GM19395 (cell line): Measurements from ENCODE around the gene STK11.
A peak's percentile ranks its signal among the peaks of the same experiment; 100 is the strongest.
"Not testable (repeated sequence)": the region's sequence is repeated elsewhere in the genome, so short reads cannot be mapped to it uniquely, and the experiment has no call there.

ENCODE experiments used
- ATAC-seq: cut with Tn5 transposase; IDR thresholded peaks from one replicate; pipeline ENCODE4 v1.9.1; 2021; ENCODE audit warnings: mild to moderate bottlenecking, moderate library complexity; ENCODE audit not compliant: unreplicated experiment

STK11 gene

DNA sequence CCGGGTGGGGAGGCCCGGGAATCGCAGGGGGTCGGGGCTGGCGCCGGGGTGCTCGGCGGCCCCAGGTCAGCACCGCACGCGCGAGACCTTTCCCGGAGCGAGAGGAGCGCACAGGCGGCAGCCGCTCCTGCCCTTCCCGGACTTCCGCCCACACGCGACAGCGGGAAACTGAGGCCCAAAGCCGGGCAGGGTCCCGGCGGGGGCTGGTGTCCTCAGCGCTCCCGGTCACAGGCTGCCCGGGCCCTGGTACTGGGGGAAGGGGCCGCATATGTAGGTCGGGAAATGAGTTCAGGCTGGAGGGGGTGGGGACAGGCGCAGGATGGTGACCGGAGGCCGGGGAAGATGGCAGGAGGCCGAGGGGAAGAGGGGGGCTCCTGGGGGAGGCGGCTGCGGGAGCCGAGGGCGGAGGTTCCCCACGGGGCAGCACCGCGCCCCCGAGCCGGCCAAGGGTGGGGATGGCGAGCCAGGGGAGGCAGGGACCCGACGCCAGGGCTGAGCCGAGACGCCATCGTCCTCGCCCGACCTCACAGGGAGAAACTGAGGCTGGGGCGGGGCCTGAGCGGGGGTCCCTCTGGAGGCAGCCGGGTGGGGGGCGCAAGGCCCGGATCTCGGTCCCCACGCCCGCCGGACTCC lies 31.6 kb downstream of the STK11 start:
- ATAC-seq = no peak

DNA sequence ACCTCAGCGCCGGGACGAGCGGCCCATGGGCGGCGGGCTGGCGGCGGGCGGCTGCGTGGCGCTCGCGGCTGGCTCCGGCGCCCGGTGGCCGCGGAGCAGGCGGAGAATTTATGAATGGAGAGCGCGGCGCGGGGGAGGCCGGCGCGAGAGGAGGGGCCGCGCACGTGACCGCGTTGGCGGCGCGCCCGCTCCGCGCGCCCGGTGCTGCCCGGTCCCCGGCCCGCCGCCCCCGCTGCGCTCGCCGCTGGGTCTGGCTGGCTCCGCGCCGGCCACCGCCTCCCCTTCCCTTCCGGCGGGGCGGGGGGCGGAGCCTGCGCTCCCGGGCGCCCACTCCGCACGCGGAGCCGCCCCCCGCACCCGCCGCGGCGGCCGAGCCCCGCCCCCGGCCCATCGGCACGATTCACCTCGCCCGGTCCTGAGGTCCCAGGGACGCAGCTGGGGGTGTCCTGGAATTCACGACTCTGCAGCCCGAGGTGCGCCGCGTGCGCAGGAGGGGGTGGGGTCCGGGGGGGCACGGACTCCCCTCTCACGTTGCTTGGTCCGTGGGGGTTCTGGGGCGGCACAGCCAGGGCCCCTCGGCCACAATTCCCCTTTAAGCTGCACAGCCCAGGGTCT lies 32.3 kb downstream of the STK11 start, which contains the start of gene CBARP:
Gene CBARP, minus strand, starts transcription at position 252 of the 615 bp plus-strand sequence. CDS start 1,905 bp downstream, outside the sequence.
- no peak for ATAC-seq

DNA sequence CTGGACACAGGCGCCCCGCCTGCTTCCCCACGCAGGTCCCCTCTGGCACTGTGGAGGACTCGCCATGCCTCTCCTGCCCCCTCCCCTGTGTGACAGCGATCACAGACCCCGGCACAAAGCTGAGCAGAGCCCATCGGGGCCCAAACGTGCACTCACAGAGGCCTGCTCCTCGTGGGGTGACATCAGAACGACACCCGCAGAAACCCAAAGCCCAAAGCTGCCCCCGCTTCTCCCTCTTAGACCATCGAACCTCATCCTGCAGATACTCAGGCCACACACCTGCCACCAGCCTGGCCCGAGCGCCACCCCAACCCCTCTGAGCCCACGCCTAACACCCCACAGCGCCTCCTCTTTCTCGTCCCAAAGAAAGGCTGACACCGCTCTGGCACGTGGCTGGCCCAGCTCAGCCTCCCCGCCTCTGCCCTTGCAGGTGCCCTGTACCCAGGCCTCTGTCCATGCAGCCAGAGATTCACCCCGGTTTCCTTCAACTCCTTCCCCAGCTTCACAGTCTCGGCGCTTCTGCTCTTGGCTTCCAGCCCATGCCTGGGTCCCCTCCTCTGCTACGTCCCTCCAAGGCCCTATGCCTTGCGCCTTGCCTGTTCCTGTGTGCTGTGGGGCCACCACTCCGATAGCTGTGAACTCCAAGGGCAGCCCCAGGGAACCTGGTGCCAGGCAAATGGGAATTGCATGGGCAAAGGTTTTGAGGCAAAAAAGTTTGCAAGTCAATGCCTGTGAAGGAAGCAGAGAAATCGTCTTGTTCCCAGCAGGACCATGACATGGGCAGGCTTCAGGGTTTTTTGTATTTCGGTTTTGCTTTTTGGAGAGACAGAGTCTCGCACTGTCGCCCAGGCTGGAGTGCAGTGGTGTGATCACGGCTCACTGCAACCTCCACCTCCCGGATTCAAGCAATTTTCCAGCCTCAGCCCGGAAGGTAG lies 33.1 kb downstream of the STK11 start:
- no peak for ATAC-seq

DNA sequence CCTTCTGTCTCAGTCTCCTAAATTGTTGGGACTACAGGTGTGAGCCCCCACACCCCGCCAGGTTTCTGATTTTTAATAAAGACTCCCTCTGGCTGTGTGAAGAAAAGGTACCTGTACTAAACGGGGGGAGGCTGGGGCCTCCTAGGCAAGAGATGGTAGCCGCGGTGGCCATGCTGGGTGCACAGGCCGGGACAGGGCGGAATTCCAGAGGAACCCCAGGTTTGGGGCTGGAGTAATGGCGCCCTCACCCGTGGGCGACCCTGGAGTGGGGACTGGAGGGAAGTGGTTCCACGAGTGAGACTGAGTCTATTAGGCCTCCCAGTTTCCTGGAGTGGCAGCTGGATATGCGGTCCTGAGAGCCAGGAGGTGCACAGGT lies 33.8 kb downstream of the STK11 start:
- no peak for ATAC-seq

DNA sequence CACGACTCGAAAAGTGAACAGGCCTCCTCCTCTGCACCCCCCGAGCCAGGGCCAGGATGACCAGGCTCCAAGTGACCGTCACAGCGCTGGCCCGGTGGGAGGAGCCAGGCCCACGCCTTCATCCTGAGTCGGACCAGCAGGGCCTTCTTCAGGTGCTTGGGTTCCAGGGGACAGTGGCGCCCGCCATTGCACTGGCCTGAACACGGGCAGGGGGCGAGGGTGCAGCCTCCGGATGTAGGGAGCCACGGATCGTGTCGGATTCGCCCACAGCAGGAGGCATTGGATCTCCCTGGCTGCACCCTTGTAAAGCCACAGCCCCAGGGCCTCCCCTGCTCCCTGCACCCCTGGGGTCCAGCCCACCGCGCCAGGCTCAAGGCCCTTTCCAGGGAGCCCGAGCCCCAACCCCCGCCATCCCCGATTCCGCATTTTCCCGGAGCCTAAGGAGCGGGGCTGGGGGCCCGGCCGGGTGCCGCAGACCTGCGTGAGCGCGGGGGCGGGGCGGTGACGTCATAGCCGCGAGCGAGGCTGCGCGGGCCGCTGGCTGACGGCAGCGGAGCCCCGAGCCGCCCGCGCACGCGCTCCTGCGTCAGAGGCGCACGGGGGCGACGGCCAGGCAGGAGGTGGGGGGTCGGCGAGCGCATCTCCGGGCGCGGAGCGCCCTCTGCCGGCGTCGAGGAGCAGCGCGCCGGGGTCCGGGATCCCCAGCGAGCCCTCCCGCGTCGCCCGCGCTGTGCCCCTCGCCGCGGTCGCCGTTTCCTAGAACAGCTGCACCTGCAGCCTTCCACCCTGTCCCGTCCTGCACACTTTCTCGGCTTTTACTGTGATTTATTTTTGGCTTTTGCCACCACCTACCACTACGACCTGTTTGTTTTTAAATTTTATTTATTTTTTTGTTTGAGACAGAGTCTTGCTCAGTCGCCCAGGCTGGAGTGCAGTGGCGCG lies 34.5 kb downstream of the STK11 start:
- no peak for ATAC-seq

DNA sequence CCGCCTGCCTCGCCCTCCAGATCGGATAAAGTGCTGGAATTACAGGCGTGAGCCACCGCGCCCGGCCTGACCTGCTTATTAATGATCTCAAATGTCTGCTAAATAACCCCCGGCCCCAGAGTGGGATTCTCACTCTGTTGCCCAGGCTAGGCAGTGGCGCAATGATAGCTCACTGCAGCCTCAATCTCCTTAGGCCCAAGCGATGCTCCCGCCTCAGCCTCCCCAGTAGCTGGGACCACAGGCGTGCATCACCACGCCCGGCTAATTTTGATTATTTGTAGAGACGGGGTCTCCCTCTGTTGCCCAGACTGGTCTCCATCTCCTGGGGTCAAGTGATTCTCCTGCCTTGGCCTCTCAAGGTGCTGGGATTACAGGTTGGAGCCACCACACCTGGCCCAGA lies 35.3 kb downstream of the STK11 start:
- ATAC-seq = no peak

DNA sequence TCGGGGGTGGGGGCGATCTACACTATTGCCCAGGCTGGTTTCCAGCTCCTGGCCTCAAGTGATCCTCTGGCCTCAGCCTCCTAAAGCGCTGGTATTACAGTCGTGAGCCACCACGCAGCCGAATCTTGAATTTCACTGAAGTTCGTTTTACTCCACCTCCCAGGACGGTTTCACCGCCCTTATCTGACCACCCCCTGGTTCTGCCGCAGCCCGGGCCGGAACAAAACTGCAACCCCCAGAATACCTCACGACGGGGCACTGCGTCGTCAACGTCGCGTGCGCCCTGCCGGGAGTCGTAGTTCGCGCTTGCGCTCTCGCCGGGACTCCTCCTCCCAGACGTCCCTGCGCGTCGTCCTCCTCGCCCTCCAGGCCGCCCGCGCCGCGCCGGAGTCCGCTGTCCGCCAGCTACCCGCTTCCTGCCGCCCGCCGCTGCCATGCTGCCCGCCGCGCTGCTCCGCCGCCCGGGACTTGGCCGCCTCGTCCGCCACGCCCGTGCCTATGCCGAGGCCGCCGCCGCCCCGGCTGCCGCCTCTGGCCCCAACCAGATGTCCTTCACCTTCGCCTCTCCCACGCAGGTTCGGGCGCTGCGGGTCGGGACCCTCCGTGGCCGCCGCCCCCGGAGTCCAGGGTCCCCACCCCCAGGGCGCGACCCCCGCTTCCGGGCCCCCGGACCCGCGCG lies 36.0 kb downstream of the STK11 start, which contains the start of gene ATP5F1D:
Gene ATP5F1D, plus strand, starts transcription at position 335 of the 679 bp plus-strand sequence. Its CDS starts 100 bp downstream, at position 435.
- peak; percentile 53 for ATAC-seq

DNA sequence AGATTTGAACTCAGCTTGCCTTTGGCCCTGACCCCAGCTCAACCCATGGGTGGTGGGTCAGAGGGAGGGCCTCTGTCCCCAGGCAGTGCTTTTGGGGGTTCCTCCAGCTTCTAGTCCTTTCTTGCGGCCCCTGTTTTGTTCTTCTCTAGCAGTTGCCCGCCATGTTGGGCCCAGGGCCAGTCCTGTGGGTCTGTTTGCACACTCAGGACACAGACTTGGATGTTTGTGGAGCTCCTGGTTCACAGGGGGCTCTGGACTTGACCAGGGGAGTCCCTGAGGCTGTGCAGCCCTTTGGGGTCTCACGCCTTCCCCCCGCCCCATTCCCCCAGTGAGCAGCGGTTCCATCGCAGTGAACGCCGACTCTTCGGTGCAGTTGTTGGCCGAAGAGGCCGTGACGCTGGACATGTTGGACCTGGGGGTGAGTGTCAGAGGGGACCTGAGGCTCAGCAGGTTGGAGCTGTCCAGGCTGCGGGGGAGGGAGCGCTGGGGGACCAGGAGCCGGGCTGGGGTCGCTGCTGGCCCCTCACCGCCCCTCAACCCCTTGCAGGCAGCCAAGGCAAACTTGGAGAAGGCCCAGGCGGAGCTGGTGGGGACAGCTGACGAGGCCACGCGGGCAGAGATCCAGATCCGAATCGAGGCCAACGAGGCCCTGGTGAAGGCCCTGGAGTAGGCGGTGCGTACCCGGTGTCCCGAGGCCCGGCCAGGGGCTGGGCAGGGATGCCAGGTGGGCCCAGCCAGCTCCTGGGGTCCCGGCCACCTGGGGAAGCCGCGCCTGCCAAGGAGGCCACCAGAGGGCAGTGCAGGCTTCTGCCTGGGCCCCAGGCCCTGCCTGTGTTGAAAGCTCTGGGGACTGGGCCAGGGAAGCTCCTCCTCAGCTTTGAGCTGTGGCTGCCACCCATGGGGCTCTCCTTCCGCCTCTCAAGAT lies 38.5 kb downstream of the STK11 start:
- ATAC-seq = no peak

DNA sequence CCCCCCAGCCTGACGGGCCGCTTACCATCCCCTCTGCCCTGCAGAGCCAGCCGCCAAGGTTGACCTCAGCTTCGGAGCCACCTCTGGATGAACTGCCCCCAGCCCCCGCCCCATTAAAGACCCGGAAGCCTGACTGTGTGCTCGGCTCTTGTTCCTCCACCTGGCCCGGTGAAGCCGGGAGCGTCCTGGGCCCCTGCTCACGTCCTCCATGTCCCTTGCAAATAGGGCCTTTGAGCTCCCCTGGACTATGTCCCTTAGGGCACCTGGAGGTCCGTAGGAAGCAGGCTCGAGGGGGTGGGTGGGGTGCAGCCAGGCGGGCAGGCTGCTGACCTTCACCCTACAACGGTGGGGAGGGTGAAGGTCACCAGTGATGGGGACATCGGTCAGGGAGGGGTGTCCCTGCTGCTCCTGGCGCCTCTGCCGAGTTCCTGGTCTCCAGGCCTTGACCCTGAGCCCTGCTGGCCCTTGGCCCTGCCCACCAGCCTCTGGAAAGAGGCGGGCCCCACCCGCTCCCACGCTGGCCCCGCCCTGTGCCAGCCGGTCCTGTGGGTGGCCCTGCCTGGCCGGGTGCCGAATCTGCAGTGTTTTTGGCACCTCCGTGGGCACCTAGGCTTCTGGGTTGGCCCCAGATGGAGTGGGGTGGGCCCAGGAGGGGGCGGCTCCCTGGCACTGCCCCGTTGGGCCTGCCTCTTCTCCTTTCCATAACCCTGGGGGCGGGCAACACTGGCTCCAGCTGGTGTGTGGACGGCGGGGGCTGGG lies 39.3 kb downstream of the STK11 start:
- no peak for ATAC-seq

DNA sequence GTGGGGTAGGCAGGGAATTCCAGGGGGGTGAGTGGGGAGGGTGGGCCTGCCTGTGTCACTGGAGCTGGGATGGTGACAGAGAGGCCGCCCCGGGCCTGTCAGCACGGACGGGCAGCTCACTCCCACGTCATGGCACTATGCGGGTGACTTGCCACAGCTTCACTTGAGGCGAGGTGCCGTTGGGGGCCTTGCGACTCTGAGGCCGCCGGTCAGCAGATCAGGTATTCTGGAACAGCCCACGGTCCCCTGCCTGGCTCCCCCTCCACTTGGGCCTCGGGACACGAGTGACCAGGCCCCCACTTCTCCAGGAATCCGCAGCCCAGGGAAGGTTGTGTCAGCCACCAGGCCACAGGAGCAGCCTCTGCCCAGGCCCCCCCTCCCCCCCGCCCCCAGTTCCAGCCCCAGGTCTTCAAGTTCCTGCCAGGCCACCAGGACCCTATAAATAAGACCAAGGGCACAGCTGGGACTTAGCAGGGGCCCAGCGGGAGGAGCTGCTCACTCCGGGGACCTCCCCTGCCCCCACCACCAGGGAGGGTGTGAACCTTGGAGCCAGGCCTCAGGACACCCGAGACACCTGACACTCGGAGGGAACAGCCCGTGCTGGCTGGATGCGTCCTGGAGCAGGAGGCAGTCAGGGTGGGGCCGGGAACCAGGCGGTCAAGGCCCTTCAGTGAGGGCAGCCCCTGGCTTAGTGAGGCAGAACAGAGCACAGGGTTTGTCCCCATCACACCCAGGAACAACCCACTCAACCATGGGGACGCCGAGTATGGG lies 40.1 kb downstream of the STK11 start:
- no peak for ATAC-seq

DNA sequence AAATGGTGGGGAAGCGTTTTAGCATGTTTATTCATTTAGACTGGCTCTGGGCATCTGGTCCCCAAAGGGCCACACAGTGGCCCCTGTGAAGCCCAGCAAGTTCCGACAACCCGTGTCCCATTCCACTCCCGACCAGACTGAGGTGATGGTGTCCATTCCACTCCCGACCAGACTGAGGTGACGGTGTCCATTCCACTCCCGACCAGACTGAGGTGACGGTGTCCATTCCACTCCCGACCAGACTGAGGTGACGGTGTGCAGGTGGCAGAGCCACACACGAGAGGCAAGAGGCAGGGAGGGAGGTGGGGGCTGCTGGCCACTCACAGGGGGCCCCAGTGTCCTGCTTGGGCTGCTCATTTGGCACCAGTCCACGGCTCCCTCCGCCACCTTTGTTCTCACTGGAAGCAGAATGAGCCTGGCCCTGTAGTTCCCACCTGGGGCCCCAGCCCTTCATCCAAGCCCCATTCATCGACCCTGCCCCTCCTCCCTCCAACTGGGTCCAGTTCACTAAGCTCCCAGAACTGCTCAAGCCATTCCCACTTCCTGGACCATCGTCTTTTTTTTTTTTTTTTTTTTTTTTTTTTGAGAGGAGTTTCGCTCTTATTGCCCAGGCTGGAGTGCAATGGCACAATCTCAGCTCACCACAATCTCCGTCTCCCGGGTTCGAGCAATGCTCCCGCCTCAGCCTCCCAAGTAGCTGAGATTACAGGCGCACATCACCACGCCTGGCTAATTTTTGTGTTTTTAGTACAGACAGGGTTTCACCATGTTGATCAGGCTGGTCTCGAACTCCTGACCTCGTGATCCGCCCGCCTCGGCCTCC lies 40.9 kb downstream of the STK11 start:
- not testable (repeated sequence) for ATAC-seq

DNA sequence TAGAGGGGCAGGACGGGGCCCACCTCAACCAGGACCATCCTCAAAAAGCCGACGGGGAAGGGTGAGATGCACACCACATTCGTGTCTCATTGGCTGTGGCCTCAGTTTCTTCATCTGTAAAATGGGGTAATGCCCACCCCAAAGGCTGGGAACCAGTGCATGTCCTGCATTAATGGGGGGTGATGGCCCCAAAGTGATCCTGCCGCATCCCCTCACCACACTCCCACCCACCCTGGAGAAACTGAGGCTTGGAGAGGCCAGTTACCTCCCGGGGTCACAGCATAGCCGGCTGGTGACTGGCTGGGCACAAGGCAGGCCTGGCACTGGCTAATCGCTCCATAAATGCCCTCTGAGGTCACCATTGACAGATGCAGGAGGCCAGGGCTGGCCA lies 42.2 kb downstream of the STK11 start:
- no peak for ATAC-seq

DNA sequence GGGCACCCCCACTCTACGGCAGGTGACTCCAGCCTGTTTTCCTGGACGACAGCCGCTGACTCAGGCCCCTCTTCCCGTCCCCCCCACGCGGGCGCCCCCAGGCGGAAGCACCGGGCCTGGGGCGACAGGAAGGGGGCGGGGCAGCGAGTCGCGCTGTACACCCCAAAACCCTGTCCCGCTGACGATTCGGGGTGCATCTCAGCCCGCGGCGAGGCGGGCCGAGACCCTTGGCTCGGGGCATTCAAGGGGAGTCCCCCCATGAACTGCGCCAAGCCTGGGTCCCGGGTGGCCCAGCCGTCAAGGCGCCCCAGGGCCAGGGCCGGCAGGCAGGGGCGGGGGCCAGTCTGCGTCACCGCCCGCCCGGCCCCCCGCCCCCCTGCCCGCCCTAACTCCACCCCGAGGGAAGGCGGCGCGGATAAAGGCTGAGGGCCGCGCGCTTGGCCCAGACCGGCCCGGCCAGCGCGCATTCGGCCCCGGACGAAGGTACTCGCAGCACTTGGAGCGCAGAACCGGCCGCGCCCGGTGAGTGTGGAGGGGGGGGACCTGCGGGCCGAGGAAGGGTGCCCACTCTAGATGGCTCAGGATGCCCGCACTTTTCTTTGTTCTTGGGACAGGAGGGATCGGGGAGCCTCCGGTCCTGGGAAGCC lies 42.7 kb downstream of the STK11 start, which contains the start of gene MIDN:
Gene MIDN, plus strand, starts transcription at position 445 of the 647 bp plus-strand sequence. CDS start 1,714 bp downstream, outside the sequence.
- ATAC-seq = peak; percentile 20

DNA sequence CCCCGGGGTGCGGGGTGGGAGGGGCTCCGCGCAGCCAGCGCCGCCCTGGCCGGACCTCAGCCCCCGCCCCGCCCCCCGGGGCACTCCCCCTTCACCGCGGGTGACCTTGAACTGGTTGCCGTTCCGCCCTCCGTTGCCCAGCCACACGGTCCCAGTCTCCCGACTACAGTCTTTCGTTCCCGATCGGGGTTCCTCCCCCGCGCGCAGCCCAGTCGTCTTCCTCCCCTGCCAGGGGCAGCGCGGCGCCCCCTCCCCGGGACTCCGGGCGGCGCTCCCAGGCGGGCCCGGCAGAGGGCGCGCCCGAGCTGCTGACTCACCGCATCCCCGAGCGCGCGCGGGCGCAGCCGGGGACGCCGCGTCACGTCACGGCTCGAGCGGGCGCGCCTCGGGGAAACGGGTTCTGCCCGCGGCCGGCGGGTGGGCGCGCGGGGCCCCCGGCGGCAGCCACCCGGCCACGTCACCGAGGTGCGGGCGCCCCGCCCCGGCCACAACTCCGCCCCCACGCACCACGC lies 43.3 kb downstream of the STK11 start:
- peak; percentile 18 for ATAC-seq

DNA sequence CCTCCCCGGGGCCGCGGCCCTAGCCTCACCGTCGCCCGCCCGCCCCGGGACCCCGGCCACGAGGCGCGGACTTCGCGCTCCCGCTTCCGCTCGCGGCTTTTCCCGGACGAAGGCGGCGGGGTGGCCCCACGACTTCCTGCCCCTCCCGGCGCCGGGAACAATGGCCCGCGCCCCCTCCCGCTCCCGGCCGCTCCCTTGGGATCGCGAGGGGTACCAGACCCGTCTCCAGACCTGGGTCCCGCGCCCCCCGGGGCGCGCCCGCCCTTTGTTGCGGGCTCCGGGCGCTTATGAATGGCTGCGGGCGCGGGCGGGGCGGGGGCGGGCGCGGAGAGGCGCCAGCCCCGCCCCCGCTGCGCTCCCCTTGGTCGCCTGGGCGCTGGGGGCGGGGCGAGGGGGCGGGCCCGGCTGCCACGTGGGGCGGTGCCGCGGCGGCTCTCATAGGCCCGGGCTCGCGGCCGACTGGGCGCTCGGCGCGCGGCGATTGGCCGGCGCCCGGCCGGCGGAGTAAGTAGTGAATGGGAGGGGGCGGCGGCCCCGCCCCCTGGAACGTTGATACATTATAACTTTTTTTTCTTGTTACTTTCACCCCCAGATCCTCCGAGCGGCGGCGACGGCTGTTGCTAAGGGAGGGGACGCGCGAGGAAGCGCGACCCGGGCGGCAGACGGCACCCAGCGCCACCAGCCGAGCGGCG lies 43.9 kb downstream of the STK11 start:
- ATAC-seq = peak; percentile 49
